ENCODE measurements around the gene CBX2.

The CBX2 gene

GRCh38 chr17:79745641-79746105 lies 32.3 kb upstream of the CBX2 start:
- Histone ChIP-seq H3K4me1 (ENCODE audit: insufficient read depth, low read length) (peaks cover 26% of the 10 kb centered on the region), H3K9ac (ENCODE audit: low read depth, low read length) (peak overlapping the region; percentile 47), H3K27me3 (ENCODE audit: insufficient read depth, low read length, poor library complexity) (peaks cover 6% of the 10 kb centered on the region), H3K4me2 (ENCODE audit: insufficient read depth, low read length) (peak overlapping the region; percentile 51), H3K79me2 (ENCODE audit: insufficient read depth, low read length) (no peaks in the 10 kb centered on the region), H3K9me3 (ENCODE audit: insufficient read depth, low read length, severe bottlenecking) (no peaks in the 10 kb centered on the region), H3K36me3 (ENCODE audit: insufficient read depth, low read length) (no peaks in the 10 kb centered on the region), H4K20me1 (ENCODE audit: insufficient read depth, low read length) (no peaks in the 10 kb centered on the region), H2AFZ (ENCODE audit: low read depth, low read length) (peak overlapping the region; percentile 61), H3K4me3 (ENCODE audit: low read depth in 1 of 2, low read length in 2 of 2) (0 out of 4 replicates have a peak overlapping the region, but pooled peaks of 1 of the 2 experiments have one; percentile 28), H3K27ac (ENCODE audit: low read length) (peak overlapping the region; percentile 64)
- DNase-seq = no peak
- ATAC-seq (ENCODE audit: insufficient read depth, low read depth) = no peak
- TF ChIP-seq EZH2 (IDR thresholded peaks at IDR 0.05; ENCODE audit: borderline replicate concordance, low read depth, low read length, severe bottlenecking) (no peak), CTCF (IDR thresholded peaks at IDR 0.05; ENCODE audit: borderline replicate concordance, extremely low read depth, low read length, poor library complexity, severe bottlenecking) (no peak)

- H4K20me1 ChIP-seq (ENCODE audit: insufficient read depth, low read length) = no peaks in the 10 kb centered on the region
- H3K9me3 ChIP-seq (ENCODE audit: insufficient read depth, low read length, severe bottlenecking) = no peaks in the 10 kb centered on the region
- peaks cover 21% of the 10 kb centered on the region for H3K4me1 ChIP-seq (ENCODE audit: insufficient read depth, low read length)
- H3K27me3 ChIP-seq (ENCODE audit: insufficient read depth, low read length, poor library complexity) = no peaks in the 10 kb centered on the region
- DNase-seq (no peak), ATAC-seq (ENCODE audit: insufficient read depth, low read depth) (no peak)
- no peaks in the 10 kb centered on the region for H3K36me3 ChIP-seq (ENCODE audit: insufficient read depth, low read length)
- TF ChIP-seq EZH2 (IDR thresholded peaks at IDR 0.05; ENCODE audit: borderline replicate concordance, low read depth, low read length, severe bottlenecking) (no peak), CTCF (IDR thresholded peaks at IDR 0.05; ENCODE audit: borderline replicate concordance, extremely low read depth, low read length, poor library complexity, severe bottlenecking) (no peak)
- H3K9ac ChIP-seq (ENCODE audit: low read depth, low read length) = no peak overlapping the region; the same call in 1 of the 2 replicates
- no peak overlapping the region for H3K4me2 ChIP-seq (ENCODE audit: insufficient read depth, low read length)
- H2AFZ ChIP-seq (ENCODE audit: low read depth, low read length) = 0 out of 2 replicates have a peak overlapping the region, but pooled peaks have one; percentile 41
- no peak overlapping the region; the same call in 1 of the 2 replicates for H3K27ac ChIP-seq (ENCODE audit: low read length)
- H3K79me2 ChIP-seq (ENCODE audit: insufficient read depth, low read length) = no peaks in the 10 kb centered on the region
- H3K4me3 ChIP-seq (ENCODE audit: low read depth in 1 of 2, low read length in 2 of 2) = no peak overlapping the region
These were observed 30.9 kb upstream of the CBX2 start for GRCh38 chr17:79746889-79747507.

- Histone ChIP-seq H4K20me1 (ENCODE audit: insufficient read depth, low read length) (no peaks in the 10 kb centered on the region), H3K4me2 (ENCODE audit: insufficient read depth, low read length) (no peak overlapping the region), H3K4me1 (ENCODE audit: insufficient read depth, low read length) (peaks cover 13% of the 10 kb centered on the region), H3K4me3 (ENCODE audit: low read depth in 1 of 2, low read length in 2 of 2) (no peak overlapping the region), H3K9me3 (ENCODE audit: insufficient read depth, low read length, severe bottlenecking) (no peaks in the 10 kb centered on the region), H3K79me2 (ENCODE audit: insufficient read depth, low read length) (no peaks in the 10 kb centered on the region), H3K9ac (ENCODE audit: low read depth, low read length) (no peak overlapping the region), H3K27ac (ENCODE audit: low read length) (no peak overlapping the region), H3K36me3 (ENCODE audit: insufficient read depth, low read length) (no peaks in the 10 kb centered on the region), H2AFZ (ENCODE audit: low read depth, low read length) (no peak overlapping the region), H3K27me3 (ENCODE audit: insufficient read depth, low read length, poor library complexity) (no peaks in the 10 kb centered on the region)
- ATAC-seq (ENCODE audit: insufficient read depth, low read depth) (no peak), DNase-seq (no peak)
- TF ChIP-seq CTCF (IDR thresholded peaks at IDR 0.05; ENCODE audit: borderline replicate concordance, extremely low read depth, low read length, poor library complexity, severe bottlenecking) (no peak), EZH2 (IDR thresholded peaks at IDR 0.05; ENCODE audit: borderline replicate concordance, low read depth, low read length, severe bottlenecking) (no peak)
These were observed 30.2 kb upstream of the CBX2 start for GRCh38 chr17:79747508-79748294.

Data from DND-41 (cell line).